ENCODE data around the gene ADD1.
A peak's percentile ranks its signal among the peaks of the same experiment; 100 is the strongest.
"Not testable (repeated sequence)": the region's sequence is repeated elsewhere in the genome, so short reads cannot be mapped to it uniquely, and the experiment has no call there.

The ADD1 gene

GRCh38 chr4:2934077-2934812, 90.6 kb downstream of the ADD1 start:
- peak overlapping the region; percentile 95 to 96 for H3K27ac Mint-ChIP-seq
- H3K9me3 Mint-ChIP-seq = no peaks in the 10 kb centered on the region
- H3K27me3 Mint-ChIP-seq = no peaks in the 10 kb centered on the region
- DNase-seq (peak; percentile 33 to 43 (median 41)), ATAC-seq (replicated peaks) (peak; percentile 14)
- peaks cover 43 to 45% of the 10 kb centered on the region in 2 donors for H3K4me1 Mint-ChIP-seq (ENCODE audit: low read depth in 2 of 2)
- H3K4me3 Mint-ChIP-seq = peak overlapping the region; percentile 85 to 92
- peaks cover 77% of the 10 kb centered on the region for H3K36me3 Mint-ChIP-seq (ENCODE audit: insufficient read depth)

- Mint-ChIP-seq H3K4me1 (ENCODE audit: low read depth in 2 of 2) (peaks cover 43 to 48% of the 10 kb centered on the region in 2 donors), H3K36me3 (ENCODE audit: insufficient read depth) (peaks cover 79% of the 10 kb centered on the region), H3K9me3 (no peaks in the 10 kb centered on the region)
Observed at GRCh38 chr4:2934813-2935761, 91.4 kb downstream of the ADD1 start.

DNA sequence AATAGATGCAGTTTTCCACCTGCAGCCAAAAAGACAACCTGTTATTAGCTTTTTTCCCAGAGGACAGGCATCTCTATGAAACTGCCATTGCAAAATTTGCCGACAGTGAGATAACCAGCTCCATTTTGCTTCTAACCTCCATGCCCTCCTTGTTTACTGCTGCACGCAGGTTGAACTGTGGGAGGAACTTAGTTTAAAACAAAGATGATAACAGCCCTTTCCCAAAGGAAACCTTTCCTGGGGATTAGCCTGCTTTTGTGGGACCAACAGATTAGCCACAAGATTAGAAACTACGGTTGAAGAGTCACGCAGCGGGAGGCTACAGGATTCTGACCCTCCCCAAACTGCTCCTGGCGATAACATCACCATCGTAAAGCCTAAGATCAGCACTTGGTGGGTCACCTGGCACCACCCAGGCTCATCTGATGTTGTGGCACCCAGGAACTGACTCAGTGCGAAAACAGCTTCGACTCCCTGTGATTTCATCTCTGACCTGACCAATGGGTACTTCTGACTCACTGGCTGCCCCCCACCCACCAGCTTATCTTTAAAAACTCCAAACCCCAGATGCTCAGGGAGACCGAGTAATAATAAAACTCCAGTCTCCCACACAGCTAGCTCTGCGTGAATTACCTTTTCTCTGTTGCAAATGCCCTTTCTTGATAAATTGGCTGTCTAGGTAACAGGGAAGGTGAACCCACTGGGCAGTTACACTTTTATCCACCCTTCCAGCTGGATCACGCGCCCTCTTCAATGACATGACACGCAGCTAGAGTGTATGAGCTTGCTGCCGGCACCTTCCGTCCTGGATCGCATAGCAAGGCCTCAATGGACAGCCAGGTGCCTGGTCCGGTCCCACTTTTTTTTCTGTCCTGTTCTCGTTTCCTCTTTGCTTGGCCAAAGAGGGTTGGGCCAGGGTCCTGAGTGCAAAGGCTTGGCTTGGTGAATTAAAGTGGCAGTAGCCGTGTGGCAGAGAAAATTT, 92.4 kb downstream of the ADD1 start:
- ATAC-seq (replicated peaks) = peak; percentile 57
- Mint-ChIP-seq H3K36me3 (ENCODE audit: insufficient read depth) (peaks cover 80% of the 10 kb centered on the region), H3K27ac (peak overlapping the region; percentile 92 to 96)

More at GRCh38 chr4:2934813-2935761, 91.4 kb downstream of the ADD1 start:
- peak; percentile 96 to 97 (median 97) for DNase-seq
- peak; percentile 64 for ATAC-seq (replicated peaks)
- peak overlapping the region; percentile 92 to 96 for H3K27ac Mint-ChIP-seq
- peak overlapping the region; percentile 83 to 85 for H3K4me3 Mint-ChIP-seq
- no peaks in the 10 kb centered on the region for H3K27me3 Mint-ChIP-seq

DNA sequence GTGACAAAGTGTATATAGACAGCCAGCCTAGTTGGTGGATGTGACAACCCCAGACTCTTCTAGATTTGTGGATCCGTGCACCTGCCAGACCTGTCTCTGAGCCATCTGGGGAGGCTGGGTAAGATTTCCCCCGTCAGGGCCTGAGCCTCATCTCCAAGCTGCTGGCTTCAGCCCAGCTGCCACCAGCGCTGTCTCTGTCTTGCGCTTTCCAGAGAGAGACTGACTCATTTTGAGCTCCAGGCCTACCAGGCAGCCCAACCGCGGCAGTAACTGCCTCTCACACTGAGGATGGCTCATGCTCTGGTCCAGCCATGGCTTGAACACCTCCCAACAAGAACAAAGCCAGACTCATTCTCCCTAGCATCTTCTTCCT, 93.1 kb downstream of the ADD1 start:
- ATAC-seq (replicated peaks) (peak; percentile 7), DNase-seq (peak in 2 of 3 experiments; percentile 38 to 43)
- H3K4me1 Mint-ChIP-seq (ENCODE audit: low read depth in 2 of 2) = peaks cover 46 to 48% of the 10 kb centered on the region in 2 donors
- peaks cover 83% of the 10 kb centered on the region for H3K36me3 Mint-ChIP-seq (ENCODE audit: insufficient read depth)
- no peaks in the 10 kb centered on the region for H3K27me3 Mint-ChIP-seq
- H3K9me3 Mint-ChIP-seq = no peaks in the 10 kb centered on the region
- H3K27ac Mint-ChIP-seq = peak overlapping the region; percentile 92 to 96
- peak overlapping the region; percentile 83 to 85 for H3K4me3 Mint-ChIP-seq

More for the DNA sequence above, 92.4 kb downstream of the ADD1 start:
- DNase-seq = peak; percentile 59 to 68 (median 65)
- Mint-ChIP-seq H3K27me3 (no peaks in the 10 kb centered on the region), H3K9me3 (no peaks in the 10 kb centered on the region), H3K4me3 (peak overlapping the region; percentile 83 to 85), H3K4me1 (ENCODE audit: low read depth in 2 of 2) (peaks cover 47 to 49% of the 10 kb centered on the region in 2 donors)

DNA sequence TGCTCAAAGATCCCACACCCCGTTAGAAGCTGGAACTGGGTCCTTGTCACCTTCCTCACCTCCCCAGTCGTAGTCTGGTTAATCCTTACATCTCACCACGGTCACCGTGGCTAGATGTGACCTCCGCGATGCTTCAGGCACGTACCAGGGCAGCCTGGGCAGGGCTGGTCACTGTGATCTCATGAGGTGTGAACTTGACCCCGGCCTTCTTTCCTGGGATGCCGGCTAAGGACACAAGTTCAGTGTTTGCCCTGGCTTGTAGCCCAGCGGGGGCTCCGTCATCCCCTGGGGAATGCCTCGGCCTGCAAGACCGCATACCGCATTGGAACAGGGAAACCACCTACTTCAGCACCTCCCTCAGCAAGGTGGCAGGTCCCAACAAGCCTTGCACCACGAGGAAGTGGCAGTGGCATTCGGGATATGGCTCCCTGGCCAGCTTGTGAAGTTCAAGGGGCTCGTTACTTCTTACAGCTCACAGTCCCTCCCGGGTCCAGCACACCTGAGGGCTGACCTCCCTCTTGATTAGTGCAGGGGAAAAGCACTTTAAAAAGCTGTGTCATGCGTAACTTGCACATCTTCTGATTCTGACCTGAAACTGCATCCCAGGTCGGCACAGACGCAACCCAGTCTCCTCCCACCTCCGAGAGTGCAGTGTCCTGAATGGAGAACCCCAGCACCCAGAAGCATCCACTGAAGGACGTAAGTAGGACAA, 93.7 kb downstream of the ADD1 start:
- no peaks in the 10 kb centered on the region for H3K9me3 Mint-ChIP-seq
- H3K27ac Mint-ChIP-seq = peak overlapping the region; percentile 92 to 96
- H3K4me1 Mint-ChIP-seq (ENCODE audit: low read depth in 2 of 2) = peaks cover 45 to 47% of the 10 kb centered on the region in 2 donors
- ATAC-seq (replicated peaks) (no peak), DNase-seq (no peak)
- H3K27me3 Mint-ChIP-seq = no peaks in the 10 kb centered on the region
- peaks cover 83% of the 10 kb centered on the region for H3K36me3 Mint-ChIP-seq (ENCODE audit: insufficient read depth)
- H3K4me3 Mint-ChIP-seq = peak overlapping the region; percentile 83 to 85

- DNase-seq (no peak), ATAC-seq (replicated peaks) (no peak)
- H3K9me3 Mint-ChIP-seq = no peaks in the 10 kb centered on the region
- H3K27ac Mint-ChIP-seq = peak overlapping the region in 1 of 2 donors; percentile 96
- peaks cover 83% of the 10 kb centered on the region for H3K36me3 Mint-ChIP-seq (ENCODE audit: insufficient read depth)
- peaks cover 45 to 47% of the 10 kb centered on the region in 2 donors for H3K4me1 Mint-ChIP-seq (ENCODE audit: low read depth in 2 of 2)
- no peaks in the 10 kb centered on the region for H3K27me3 Mint-ChIP-seq
- no peak overlapping the region for H3K4me3 Mint-ChIP-seq
Observed at GRCh38 chr4:2937986-2938385, 94.3 kb downstream of the ADD1 start.

- peaks cover 41 to 46% of the 10 kb centered on the region in 2 donors for H3K4me1 Mint-ChIP-seq (ENCODE audit: low read depth in 2 of 2)
- not testable (repeated sequence) for ATAC-seq (replicated peaks); DNase-seq; H3K9me3 Mint-ChIP-seq; H3K27me3 Mint-ChIP-seq
- peaks cover 81% of the 10 kb centered on the region for H3K36me3 Mint-ChIP-seq (ENCODE audit: insufficient read depth)
- H3K27ac Mint-ChIP-seq = peak overlapping the region; percentile 69 to 85
- H3K4me3 Mint-ChIP-seq = peak overlapping the region in 1 of 2 donors; percentile 25
Observed at GRCh38 chr4:2938411-2938810, 94.8 kb downstream of the ADD1 start.

DNA sequence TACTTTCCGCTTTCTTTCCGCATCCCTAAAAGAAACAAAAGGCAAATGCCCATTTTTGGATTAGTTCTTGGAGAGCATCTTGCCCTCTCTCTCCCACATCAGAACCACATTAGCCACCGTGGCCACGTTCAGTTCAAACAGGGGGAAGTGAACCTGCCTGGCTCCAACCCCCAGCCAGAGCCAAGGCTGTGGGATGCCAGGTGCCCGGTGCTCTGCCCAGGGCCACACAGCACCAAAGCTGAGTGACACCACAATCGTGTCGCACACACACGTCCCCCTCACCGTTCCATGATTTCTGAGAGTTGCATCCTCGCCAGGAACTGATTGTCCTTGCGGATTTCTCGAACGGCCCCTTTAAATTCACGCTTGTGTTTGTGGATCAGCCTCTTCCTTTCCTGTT, 95.3 kb downstream of the ADD1 start:
- H3K4me3 Mint-ChIP-seq = peak overlapping the region in 1 of 2 donors; percentile 25

GRCh38 chr4:2939383-2940243, 96.0 kb downstream of the ADD1 start:
- peaks cover 44 to 48% of the 10 kb centered on the region in 2 donors for H3K4me1 Mint-ChIP-seq (ENCODE audit: low read depth in 2 of 2)
- peaks cover 91% of the 10 kb centered on the region for H3K36me3 Mint-ChIP-seq (ENCODE audit: insufficient read depth)
- peak overlapping the region in 1 of 2 donors; percentile 25 for H3K4me3 Mint-ChIP-seq
- no peak for DNase-seq
- no peaks in the 10 kb centered on the region for H3K27me3 Mint-ChIP-seq
- peak overlapping the region; percentile 69 to 85 for H3K27ac Mint-ChIP-seq
- H3K9me3 Mint-ChIP-seq = no peaks in the 10 kb centered on the region
- ATAC-seq (replicated peaks) = no peak

More for the DNA sequence above, 95.3 kb downstream of the ADD1 start:
- Mint-ChIP-seq H3K27me3 (no peaks in the 10 kb centered on the region), H3K4me1 (ENCODE audit: low read depth in 2 of 2) (peaks cover 40 to 45% of the 10 kb centered on the region in 2 donors), H3K9me3 (no peaks in the 10 kb centered on the region), H3K27ac (peak overlapping the region; percentile 69 to 85), H3K36me3 (ENCODE audit: insufficient read depth) (peaks cover 84% of the 10 kb centered on the region)
- no peak for DNase-seq
- no peak for ATAC-seq (replicated peaks)

GRCh38 chr4:2940267-2941137, 96.9 kb downstream of the ADD1 start:
- ATAC-seq (replicated peaks) = no peak
- no peak for DNase-seq
- Mint-ChIP-seq H3K4me3 (no peak overlapping the region), H3K4me1 (ENCODE audit: low read depth in 2 of 2) (peaks cover 42 to 46% of the 10 kb centered on the region in 2 donors), H3K36me3 (ENCODE audit: insufficient read depth) (peaks cover 91% of the 10 kb centered on the region), H3K9me3 (no peaks in the 10 kb centered on the region), H3K27me3 (no peaks in the 10 kb centered on the region), H3K27ac (no peak overlapping the region)
